ENCODE measurements around the gene FCGBP.

The FCGBP gene

DNA sequence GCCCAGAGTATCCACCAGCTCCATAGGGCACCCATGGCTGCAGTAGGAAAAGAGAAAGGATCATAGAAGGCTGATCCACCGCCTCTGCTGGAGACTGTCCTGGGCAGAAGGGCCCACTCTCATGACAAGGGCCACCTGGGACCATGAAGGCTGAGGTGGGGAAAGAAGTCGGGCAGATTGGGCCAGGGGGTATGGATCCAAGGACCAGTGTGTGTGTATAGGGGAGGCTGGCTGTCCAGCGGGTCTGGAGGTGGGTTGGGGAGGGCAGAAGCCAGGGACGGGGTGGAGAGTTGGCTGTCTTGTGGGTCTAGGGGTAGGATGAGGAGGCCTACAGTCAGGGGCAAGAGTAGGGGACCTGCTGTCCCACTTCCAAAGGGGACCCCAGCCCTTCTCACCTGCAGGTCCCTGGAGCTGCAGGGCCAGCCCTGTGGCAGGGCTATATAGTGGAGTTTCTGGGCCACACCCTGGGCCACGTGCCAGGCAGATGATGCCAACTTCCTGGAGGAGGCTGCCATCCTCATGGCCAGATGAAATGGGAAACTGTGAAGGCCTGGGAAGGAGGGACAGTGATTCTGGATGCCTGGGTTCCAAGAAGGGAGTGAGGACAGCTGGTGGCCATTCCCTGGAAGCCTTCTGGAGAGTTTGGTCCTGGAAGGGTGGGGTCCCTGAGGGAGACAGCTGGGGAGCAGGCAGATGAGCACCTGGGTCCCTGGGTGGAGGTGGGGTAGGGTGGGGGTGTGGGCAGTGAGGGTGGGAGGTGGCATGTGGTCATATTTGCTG lies at the start of gene FCGBP:
Gene FCGBP, minus strand, starts transcription at position 51 of the 780 bp plus-strand sequence.
- POLR2A ChIA-PET = no interaction called here
- CTCF ChIA-PET = no interaction called here
- no peak for DNase-seq (ENCODE audit: extremely low spot score)
- no peak for TF ChIP-seq CTCF (IDR thresholded peaks at IDR 0.05; ENCODE audit: control extremely low read depth, extremely low read depth, low read depth, missing control alignments)

DNA sequence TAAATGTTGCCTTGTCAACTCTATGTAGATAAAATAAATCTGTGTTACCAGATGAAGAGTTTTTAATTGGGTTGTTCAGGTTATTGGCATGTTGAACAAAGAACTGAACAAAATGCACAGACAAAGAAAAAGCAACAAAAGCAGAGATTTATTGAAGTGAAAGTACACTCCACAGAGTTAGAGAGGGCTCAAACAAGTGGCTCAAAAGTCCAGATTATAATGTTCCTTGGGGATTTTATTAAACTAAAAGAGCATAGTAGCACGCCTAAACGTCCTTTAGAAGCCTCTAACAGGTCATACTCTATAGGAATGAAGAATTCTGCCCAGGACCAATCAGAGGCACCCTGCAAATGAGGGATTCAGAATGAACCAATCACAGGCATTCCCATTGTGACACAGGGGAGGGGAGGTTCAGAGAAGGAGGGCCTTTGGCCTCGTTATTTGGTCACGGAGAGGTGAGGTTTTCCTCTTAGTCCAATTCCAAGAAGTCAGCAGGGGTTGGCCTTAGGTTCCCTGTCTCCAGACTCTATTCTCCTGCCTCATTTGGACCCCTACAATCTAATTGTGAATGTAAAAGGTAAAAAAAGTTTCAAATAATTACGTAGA lies 49.4 kb upstream of the FCGBP start:
- DNase-seq (ENCODE audit: extremely low spot score) = no peak
- ChIA-PET CTCF (interaction anchor here (2.0 kb wide), 1 partner anchor 14 kb away, joined by 6 read pairs; no protein-coding TSS in a partner anchor), POLR2A (no interaction called here)
- TF ChIP-seq CTCF (IDR thresholded peaks at IDR 0.05; ENCODE audit: control extremely low read depth, extremely low read depth, low read depth, missing control alignments) = no peak

GRCh38 chr19:39982883-39983282 lies 48.4 kb upstream of the FCGBP start:
- CTCF ChIA-PET = interaction anchor here (2.0 kb wide), 1 partner anchor 13 kb away, joined by 6 read pairs; no protein-coding TSS in a partner anchor
- POLR2A ChIA-PET = no interaction called here

DNA sequence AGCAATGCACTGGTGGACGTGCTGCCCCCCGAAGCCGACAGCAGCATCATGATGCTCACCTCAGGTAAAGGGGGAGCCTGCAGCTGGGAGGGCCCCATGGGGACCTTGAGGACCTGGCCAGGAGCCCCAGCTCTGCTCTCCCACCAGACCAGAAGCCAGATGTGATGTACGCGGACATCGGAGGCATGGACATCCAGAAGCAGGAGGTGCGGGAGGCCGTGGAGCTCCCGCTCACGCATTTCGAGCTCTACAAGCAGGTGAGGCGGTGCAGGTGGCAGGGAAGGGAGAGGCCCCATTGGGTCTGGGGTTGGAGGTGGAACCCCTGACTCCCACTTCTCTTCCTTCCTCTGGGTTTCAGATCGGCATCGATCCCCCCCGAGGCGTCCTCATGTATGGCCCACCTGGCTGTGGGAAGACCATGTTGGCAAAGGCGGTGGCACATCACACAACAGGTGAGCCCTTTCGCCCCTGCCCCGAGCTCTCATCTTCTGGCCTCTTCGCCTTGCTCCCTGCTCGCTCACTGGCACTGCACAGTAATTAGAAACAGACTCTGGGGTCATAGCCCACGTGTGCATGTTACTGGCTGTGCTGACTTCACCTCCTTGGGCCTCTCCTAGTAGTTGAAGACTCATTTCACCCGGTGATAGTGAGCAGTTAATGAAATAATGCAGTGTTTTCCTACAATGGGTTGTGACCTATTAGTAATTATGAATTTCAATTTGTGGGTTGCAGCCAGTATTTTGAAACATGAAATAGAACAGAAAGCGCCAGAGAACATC lies 40.1 kb upstream of the FCGBP start:
- ChIA-PET CTCF (interaction anchor here (1.1 kb wide), 1 partner anchor 12 kb away, joined by 4 read pairs; no protein-coding TSS in a partner anchor), POLR2A (no interaction called here)
- no peak for DNase-seq (ENCODE audit: extremely low spot score)
- no peak for TF ChIP-seq CTCF (IDR thresholded peaks at IDR 0.05; ENCODE audit: control extremely low read depth, extremely low read depth, low read depth, missing control alignments)

More at GRCh38 chr19:39982883-39983282, 48.4 kb upstream of the FCGBP start:
- no peak for DNase-seq (ENCODE audit: extremely low spot score)
- TF ChIP-seq CTCF (IDR thresholded peaks at IDR 0.05; ENCODE audit: control extremely low read depth, extremely low read depth, low read depth, missing control alignments) = no peak

DNA sequence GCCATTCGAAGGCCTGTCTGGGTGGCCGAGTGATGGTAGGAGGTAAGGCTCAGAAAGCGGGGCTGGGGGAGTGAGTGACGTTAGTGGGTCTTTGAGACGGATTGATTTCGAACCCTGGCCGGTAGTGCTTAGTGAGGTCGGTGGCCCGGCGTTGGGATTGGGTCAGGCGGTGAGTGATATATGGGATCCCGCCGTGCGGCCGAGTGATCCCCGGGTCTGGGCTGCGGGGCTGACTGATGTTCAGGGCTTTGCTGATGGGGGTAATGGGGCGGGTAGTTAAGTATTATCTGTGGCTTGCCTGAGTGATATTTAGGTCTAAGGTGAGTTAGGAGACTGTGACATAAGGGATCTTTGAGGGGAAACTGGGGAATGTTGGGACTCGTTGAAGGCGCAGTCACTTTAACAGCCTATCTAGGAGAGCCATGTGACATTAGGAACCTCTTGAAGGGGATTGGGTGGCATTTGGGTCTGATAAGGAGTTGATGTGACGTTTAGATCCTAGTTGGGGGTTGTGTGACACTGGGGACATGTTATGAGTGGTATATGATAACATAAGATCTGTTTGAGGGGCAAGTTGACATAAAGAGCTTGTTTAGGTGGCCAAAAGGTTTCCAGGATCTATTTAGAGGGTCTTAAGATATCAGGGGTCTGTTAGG lies 37.1 kb upstream of the FCGBP start:
- ChIA-PET POLR2A (interaction anchor here (1.0 to 1.5 kb wide), 3 partner anchors 7 to 119 kb away, joined by 3 to 10 read pairs (median 6); partner anchors contain the start of gene ZNF546), CTCF (interaction anchor here (0.6 to 3.9 kb wide), 26 partner anchors 10 to 299 kb away, joined by 3 to 30 read pairs (median 5); partner anchors contain the start of genes FBL, ZNF546 and ZNF780A)
- TF ChIP-seq CTCF (IDR thresholded peaks at IDR 0.05; ENCODE audit: control extremely low read depth, extremely low read depth, low read depth, missing control alignments) = no peak
- DNase-seq (ENCODE audit: extremely low spot score) = no peak

All from GM10248 (cell line).